Endothelial cell of umbilical vein (primary cell): ENCODE data around the gene MSANTD7. TPM values are rescaled to one million over a fixed set of nuclear protein-coding genes. Genes with fewer than 3 reads are reported as not detected.

ENCODE experiments used
- BruUV-seq: library from RNA; stranded (reverse); fragments of 400-500 nt; replicated peaks from 2 replicates; lab custom pipeline; 2021; lab: Mats Ljungman, UMichigan
- CTCF ChIA-PET: fragments of 300-600, 350-600 bp; sonication (Branson Sonifier 250); formaldehyde crosslinking; loops from one replicate; lab custom pipeline; 2021; ENCODE audit warnings: antibody characterized with exemption, inconsistent platforms; lab: Charles Lee
- POLR2A ChIA-PET: fragments of 300-600, 350-600 bp; sonication (Branson Sonifier 250); formaldehyde crosslinking; loops from one replicate; lab custom pipeline; 2021; ENCODE audit warnings: antibody characterized with exemption, inconsistent platforms; lab: Charles Lee
- DNase-seq: peaks from one replicate; pipeline ENCODE4 v3.0.0-alpha.2; 2011; ENCODE audit warnings: low read depth, low spot score
- FAIRE-seq: peaks from 2 replicates; lab custom pipeline; 2011; peaks lifted over from hg19 to GRCh38; lab: Jason Lieb, UNC
- H2AFZ ChIP-seq: 2 replicates; pipeline ENCODE4 v1.6.0; 2012; ENCODE audit warnings: low read depth, low read length, control low read depth, inconsistent platforms
- H3K27ac ChIP-seq: 2 replicates; pipeline ENCODE4 v1.5.1; 2011; ENCODE audit warnings: low read depth, mild to moderate bottlenecking, control low read depth, low read length, moderate library complexity; ENCODE audit not compliant: insufficient read depth
- H3K27me3 ChIP-seq, 2 experiments: 2 replicates each; pipeline versions ENCODE4 v1.6.0 to v1.6.1; 2011; ENCODE audit warnings: low read length in 2 of 2, mixed read lengths in 1 of 2; ENCODE audit not compliant: control insufficient read depth in 2 of 2, insufficient read depth in 2 of 2
- H3K36me3 ChIP-seq, 2 experiments: 2 replicates in 1 of 2; 3 replicates in 1 of 2; pipeline ENCODE4 v1.5.1; 2011; ENCODE audit warnings: low read length in 2 of 2, mild to moderate bottlenecking in 1 of 2, moderate library complexity in 1 of 2; ENCODE audit not compliant: control insufficient read depth in 2 of 2, insufficient read depth in 2 of 2; ENCODE audit errors: extremely low read depth in 1 of 2
- H3K4me1 ChIP-seq: 3 replicates; pipeline ENCODE4 v1.5.1; 2011; ENCODE audit warnings: mild to moderate bottlenecking, low read length; ENCODE audit not compliant: control insufficient read depth, insufficient read depth; ENCODE audit errors: extremely low read depth
- H3K4me2 ChIP-seq: 2 replicates; pipeline ENCODE4 v1.6.1; 2011; ENCODE audit warnings: low read length, control low read depth, mixed read lengths; ENCODE audit not compliant: insufficient read depth
- H3K4me3 ChIP-seq, 3 experiments: fragments of 200-600 bp in 1 of 3; sonication (generic), shearing (Covaris generic) in 1 of 3; replicated peaks in 1 of 3; 2 replicates each; pipeline ENCODE4 v1.5.1; 2011 to 2016; ENCODE audit warnings: control low read depth in 3 of 3, low read length in 3 of 3, mild to moderate bottlenecking in 2 of 3, inconsistent platforms in 1 of 3, low read depth in 1 of 3, moderate library complexity in 1 of 3; ENCODE audit not compliant: insufficient read depth in 1 of 3
- H3K79me2 ChIP-seq: 2 replicates; pipeline ENCODE4 v1.6.0; 2012; ENCODE audit warnings: low read length, inconsistent platforms; ENCODE audit not compliant: control insufficient read depth, insufficient read depth
- H3K9ac ChIP-seq: replicated peaks from 2 replicates; pipeline ENCODE3; 2011; ENCODE audit warnings: low read length, control low read depth; ENCODE audit not compliant: insufficient read depth; ENCODE audit errors: extremely low read depth
- H3K9me1 ChIP-seq: replicated peaks from 3 replicates; pipeline ENCODE4 v1.6.0; 2011; ENCODE audit warnings: mild to moderate bottlenecking, low read length; ENCODE audit not compliant: control insufficient read depth, insufficient read depth; ENCODE audit errors: extremely low read depth
- H3K9me3 ChIP-seq: replicated peaks from 2 replicates; pipeline ENCODE4 v1.5.1; 2012; ENCODE audit warnings: low read length, inconsistent platforms; ENCODE audit not compliant: control insufficient read depth, insufficient read depth
- H4K20me1 ChIP-seq: replicated peaks from 2 replicates; pipeline ENCODE3; 2011; ENCODE audit warnings: mild to moderate bottlenecking, low read length; ENCODE audit not compliant: control insufficient read depth, insufficient read depth; ENCODE audit errors: extremely low read depth
- EZH2 ChIP-seq: IDR thresholded peaks from 2 replicates; pipeline ENCODE4 v1.6.1; 2012; ENCODE audit warnings: borderline replicate concordance, low read depth, mild to moderate bottlenecking, moderate library complexity, low read length, inconsistent platforms; ENCODE audit not compliant: severe bottlenecking
- FOS ChIP-seq: IDR thresholded peaks from 2 replicates; pipeline ENCODE4 v1.6.1; 2011; ENCODE audit warnings: mild to moderate bottlenecking, low read length, moderate library complexity, borderline replicate concordance; ENCODE audit not compliant: insufficient read depth
- GATA2 ChIP-seq: IDR thresholded peaks from 2 replicates; pipeline ENCODE4 v1.7.0; 2011; ENCODE audit warnings: low read depth, mild to moderate bottlenecking, moderate library complexity, mixed read lengths, low read length; ENCODE audit not compliant: insufficient read length, insufficient read depth
- JUN ChIP-seq: IDR thresholded peaks from 2 replicates; pipeline ENCODE4 v1.6.1; 2011; ENCODE audit warnings: borderline replicate concordance, low read depth; ENCODE audit not compliant: insufficient read length, insufficient read depth
- MYC ChIP-seq: IDR thresholded peaks from one replicate; pipeline ENCODE4 v1.6.1; 2011; ENCODE audit warnings: mild to moderate bottlenecking, low read depth, low read length
- POLR2A ChIP-seq: IDR thresholded peaks from 2 replicates; pipeline ENCODE4 v1.6.1; 2012; ENCODE audit warnings: low read depth, mild to moderate bottlenecking, control low read depth, low read length
- POLR2AphosphoS5 ChIP-seq: IDR thresholded peaks from 2 replicates; pipeline ENCODE4 v1.6.1; 2012; ENCODE audit warnings: low read depth, mild to moderate bottlenecking, control low read depth, low read length, moderate library complexity; ENCODE audit not compliant: insufficient read depth
- dilution Hi-C: fragments of 300-500 bp; cut with MboI; formaldehyde crosslinking; loops from one replicate; pipeline ENCODE4 v1.15.0; 2019; ENCODE audit warnings: low sequenced_read_pairs; ENCODE audit not compliant: extremely low pct_ligation_motif_present
- intact Hi-C: fragments of 100-400 bp; cut with micrococcal nuclease; formaldehyde crosslinking; loops from one replicate; pipeline ENCODE4 v1.10.0; 2022
- polyA plus RNA-seq, 4 experiments: library from polyadenylated mRNA; depleted of rRNA in 3 of 4; stranded (reverse) in 3 of 4; unstranded in 1 of 4; fragments of >200 nt; gene quantifications; 2 replicates each; pipeline versions ENCODE4 v1.2.1 to v1.2.3, GENCODE V29; 2011 to 2012; ENCODE audit warnings: missing spikeins in 1 of 4
- total RNA-seq: library from RNA; stranded (reverse); gene quantifications from 2 replicates; pipeline ENCODE4 v1.2.3, GENCODE V29; 2021
- TF ChIP-seq, protein P1 (sequence below), 2 donors: IDR thresholded peaks; 1 replicate in 1 of 2; 2 replicates in 1 of 2; pipeline ENCODE4 v1.5.1; 2011; ENCODE audit warnings: low read length in 2 of 2, mild to moderate bottlenecking in 2 of 2, moderate library complexity in 2 of 2, control low read depth in 1 of 2, inconsistent platforms in 1 of 2, low read depth in 1 of 2; ENCODE audit not compliant: insufficient read depth in 1 of 2; ENCODE audit errors: extremely low read depth in 1 of 2
- TF ChIP-seq, protein P2 (sequence below): IDR thresholded peaks from 2 replicates; pipeline ENCODE4 v1.6.1; 2011; ENCODE audit not compliant: insufficient read depth, insufficient read length

Gene MSANTD7
- total and polyA plus RNA-seq, 2 donors (not counting 3 experiments of a cell fraction or from before 2014, with no cell fraction given) = 4.8 to 13.1 TPM

DNA sequence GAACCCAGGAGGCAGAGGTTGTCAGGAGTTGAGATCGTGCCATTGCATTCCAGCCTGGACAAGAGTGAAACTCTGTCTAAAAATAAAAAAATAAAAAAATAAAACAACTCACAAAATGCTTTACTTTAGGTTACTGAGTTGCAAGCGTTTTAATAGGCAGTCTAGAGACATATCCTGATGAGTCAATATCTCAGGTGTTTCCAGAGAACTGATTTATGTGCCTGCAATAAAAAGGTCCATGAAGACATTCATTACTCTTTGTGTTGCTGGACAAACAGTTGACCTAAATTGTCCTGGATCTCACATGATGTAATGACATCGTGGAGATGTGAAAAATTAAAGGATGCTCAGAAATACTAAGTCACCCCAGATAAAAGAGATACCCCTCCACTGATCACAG lies 31.8 kb upstream of the MSANTD7 start:
- intact Hi-C loops (no loop called here), dilution Hi-C loops (no loop called here)
- FAIRE-seq (no peak), DNase-seq (no peak)
- no TSS peak for BruUV-seq
- TF ChIP-seq, protein P1, sequence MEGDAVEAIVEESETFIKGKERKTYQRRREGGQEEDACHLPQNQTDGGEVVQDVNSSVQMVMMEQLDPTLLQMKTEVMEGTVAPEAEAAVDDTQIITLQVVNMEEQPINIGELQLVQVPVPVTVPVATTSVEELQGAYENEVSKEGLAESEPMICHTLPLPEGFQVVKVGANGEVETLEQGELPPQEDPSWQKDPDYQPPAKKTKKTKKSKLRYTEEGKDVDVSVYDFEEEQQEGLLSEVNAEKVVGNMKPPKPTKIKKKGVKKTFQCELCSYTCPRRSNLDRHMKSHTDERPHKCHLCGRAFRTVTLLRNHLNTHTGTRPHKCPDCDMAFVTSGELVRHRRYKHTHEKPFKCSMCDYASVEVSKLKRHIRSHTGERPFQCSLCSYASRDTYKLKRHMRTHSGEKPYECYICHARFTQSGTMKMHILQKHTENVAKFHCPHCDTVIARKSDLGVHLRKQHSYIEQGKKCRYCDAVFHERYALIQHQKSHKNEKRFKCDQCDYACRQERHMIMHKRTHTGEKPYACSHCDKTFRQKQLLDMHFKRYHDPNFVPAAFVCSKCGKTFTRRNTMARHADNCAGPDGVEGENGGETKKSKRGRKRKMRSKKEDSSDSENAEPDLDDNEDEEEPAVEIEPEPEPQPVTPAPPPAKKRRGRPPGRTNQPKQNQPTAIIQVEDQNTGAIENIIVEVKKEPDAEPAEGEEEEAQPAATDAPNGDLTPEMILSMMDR (IDR thresholded peaks at IDR 0.05; ENCODE audit: extremely low read depth in 1 of 2, insufficient read depth in 1 of 2, low read depth in 1 of 2, low read length in 2 of 2) = no peak
- TF ChIP-seq POLR2A (no peak), POLR2AphosphoS5 (no peak), MYC (no peak), GATA2 (no peak), JUN (no peak), EZH2 (no peak), FOS (no peak)
- TF ChIP-seq, protein P2, sequence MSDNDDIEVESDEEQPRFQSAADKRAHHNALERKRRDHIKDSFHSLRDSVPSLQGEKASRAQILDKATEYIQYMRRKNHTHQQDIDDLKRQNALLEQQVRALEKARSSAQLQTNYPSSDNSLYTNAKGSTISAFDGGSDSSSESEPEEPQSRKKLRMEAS = no peak
- Histone ChIP-seq H3K4me2 (no peak overlapping the region), H3K27me3 (no peaks in the 10 kb centered on the region), H3K36me3 (no peaks in the 10 kb centered on the region), H3K79me2 (no peaks in the 10 kb centered on the region), H3K9ac (no peak overlapping the region), H3K9me3 (no peaks in the 10 kb centered on the region), H4K20me1 (no peaks in the 10 kb centered on the region), H3K9me1 (no peaks in the 10 kb centered on the region), H3K27ac (no peak overlapping the region), H2AFZ (no peak overlapping the region), H3K4me3 (no peak overlapping the region), H3K4me1 (no peaks in the 10 kb centered on the region)
- ChIA-PET CTCF (no interaction called here), POLR2A (no interaction called here)
